Stimulated activated CD8-positive, alpha-beta memory T cell treated with anti-CD3 and anti-CD28 coated beads, Interleukin-12 subunit alpha, Interleukin-12 subunit beta, amount 100 ng/mL, for 24 hours (primary cell): ENCODE measurements around the gene ABLIM2.

Experiments
- DNase-seq: peaks from one replicate; pipeline ENCODE4 v3.0.0-alpha.2; 2020; ENCODE audit errors: extremely low read depth

The ABLIM2 gene

GRCh38 chr4:8004066-8004465 lies 154.5 kb downstream of the ABLIM2 start:
- DNase-seq: no peak

GRCh38 chr4:8002525-8003309 lies 155.9 kb downstream of the ABLIM2 start:
- no peak for DNase-seq

DNA sequence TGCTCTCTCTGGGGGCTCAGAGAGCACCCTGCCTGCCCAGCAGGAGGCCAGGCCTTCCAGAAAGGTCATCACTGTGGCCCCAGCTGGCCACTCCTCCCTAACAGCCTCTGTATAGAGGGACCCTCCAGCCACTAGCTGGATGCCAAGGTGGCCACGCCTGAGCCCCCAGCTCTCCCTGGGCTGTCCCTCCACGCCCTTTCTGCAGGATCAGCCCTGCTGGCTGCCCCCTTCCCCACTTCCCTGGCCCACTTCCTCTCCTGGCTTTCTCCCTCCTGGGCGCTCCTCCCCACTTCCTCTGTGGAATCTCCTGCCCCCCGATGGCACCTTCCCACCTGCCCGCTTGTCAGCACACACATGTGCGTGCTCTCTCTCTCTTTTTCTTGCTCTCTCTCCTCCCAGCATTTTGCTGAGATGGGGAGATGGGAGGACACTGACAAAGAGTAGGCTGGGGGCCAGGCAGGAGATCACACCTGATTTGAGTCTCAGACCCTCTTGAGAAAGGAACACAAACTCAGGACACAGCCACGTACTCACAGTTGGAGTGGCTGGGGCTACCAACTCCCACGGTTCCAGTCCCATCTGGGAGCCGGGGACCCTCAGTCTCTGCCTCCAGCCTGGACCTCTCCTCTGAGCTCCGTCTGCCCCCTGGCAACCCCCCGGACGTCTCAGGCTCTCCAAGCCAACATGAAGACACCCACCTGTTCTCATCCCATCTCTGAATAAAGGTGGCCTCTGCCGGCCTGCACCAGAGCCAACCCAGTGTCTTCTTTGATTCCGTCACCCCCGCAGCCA lies 156.9 kb downstream of the ABLIM2 start:
- DNase-seq: no peak

DNA sequence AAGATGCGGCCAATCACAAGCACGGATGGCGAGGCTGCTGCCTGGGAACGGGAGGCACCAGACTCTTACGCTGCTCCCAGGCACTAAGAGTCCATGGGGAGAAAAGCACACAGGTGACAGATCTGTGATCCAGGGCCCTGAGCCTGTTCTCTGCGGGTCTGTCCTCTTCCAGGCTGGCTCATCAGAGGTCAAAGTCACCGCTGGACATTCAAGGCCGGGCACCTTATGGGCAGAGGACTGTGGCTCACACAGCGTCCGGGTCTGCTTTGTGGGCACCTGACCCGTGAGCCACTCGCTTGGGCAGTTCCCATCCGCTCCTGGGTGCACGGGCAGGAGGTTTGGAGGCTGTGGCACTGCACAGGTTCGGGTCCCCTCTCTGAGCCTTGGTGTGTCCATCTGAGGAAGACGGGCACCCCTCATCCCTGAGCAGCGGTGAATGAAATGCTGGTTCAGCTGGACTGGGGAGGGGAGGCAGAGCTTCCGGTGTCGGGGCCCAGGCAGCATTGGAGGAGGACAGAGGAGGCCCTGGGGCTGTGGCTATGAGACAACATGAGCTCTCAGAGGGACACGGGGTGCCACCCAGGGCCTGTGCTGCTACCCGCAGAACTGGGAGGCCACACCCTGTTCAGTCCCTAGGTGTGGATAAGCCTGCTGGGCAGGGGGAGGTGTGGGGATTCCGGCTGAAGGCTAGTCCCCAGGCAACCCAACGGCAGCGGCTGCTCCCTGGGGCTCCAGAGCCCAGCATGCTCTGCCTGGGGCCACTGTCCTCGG lies 157.7 kb downstream of the ABLIM2 start:
- no peak for DNase-seq

GRCh38 chr4:8000247-8000646 lies 158.4 kb downstream of the ABLIM2 start:
- DNase-seq: no peak

- DNase-seq: no peak
These were observed 158.9 kb downstream of the ABLIM2 start for GRCh38 chr4:7999695-8000094.

GRCh38 chr4:7999279-7999678 lies 159.3 kb downstream of the ABLIM2 start:
- DNase-seq: no peak

GRCh38 chr4:7998447-7998846 lies 160.2 kb downstream of the ABLIM2 start:
- no peak for DNase-seq

- DNase-seq: no peak
These were observed 162.7 kb downstream of the ABLIM2 start for GRCh38 chr4:7995866-7996265.

DNA sequence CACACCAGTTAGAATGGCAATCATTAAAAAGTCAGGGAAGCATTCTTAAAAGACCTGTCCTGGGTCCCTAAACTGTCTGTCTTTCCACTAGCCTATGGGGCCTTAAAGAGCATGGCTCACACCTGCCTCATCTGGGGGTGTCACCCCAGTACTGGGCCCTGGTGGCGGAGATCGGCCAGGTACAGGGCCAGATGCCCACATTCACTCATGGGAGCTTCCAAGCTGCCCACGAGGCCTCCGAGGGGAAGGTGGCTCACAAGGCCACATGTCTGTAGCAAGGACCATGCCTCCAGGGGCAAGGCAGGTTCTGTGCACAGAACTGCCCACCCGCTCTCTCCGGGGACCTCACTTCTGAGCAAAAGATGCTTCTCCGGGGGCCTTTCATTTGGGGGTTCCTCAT lies 163.5 kb downstream of the ABLIM2 start:
- DNase-seq: no peak

DNA sequence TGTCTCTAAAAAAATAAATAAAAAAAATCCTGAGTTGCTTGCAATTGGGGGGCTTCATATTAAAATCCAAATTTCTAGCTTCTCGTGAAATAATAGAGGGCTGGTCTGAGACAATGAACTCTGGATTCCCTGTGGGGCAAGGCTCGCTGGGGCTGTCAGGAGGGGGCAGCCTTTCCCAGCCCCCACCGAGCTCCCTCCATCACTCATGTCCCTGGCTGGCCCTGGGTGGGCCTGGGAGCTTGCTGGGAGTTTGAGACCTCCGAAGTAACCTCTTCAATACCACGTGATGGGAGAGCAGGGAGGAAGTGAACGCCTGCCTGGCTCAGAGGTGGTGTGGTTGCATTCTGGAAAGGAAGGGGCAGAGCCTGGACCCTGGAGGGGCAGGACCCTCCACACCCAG lies 164.9 kb downstream of the ABLIM2 start:
- DNase-seq: no peak

DNA sequence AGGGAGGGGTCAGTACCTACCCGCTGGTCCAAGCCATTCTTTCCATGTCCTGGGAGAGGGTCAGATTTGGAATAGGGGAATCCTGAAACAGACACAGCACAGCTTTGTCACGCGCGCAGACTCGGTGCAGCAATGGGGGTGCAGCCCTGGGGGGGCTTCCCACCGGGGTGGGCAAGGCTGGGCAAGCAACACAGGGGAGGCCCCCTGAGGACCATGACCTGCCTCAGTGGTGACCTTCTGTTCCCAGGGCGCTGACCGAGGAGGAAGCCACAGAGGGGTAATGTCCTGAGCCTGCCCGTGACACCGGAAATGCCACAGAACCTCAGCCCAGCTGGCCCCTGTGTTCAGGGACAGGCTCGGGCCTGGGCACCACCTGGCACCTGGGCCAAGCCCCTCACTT lies 165.8 kb downstream of the ABLIM2 start:
- no peak for DNase-seq

GRCh38 chr4:7990807-7991459 lies 167.7 kb downstream of the ABLIM2 start:
- no peak for DNase-seq

DNA sequence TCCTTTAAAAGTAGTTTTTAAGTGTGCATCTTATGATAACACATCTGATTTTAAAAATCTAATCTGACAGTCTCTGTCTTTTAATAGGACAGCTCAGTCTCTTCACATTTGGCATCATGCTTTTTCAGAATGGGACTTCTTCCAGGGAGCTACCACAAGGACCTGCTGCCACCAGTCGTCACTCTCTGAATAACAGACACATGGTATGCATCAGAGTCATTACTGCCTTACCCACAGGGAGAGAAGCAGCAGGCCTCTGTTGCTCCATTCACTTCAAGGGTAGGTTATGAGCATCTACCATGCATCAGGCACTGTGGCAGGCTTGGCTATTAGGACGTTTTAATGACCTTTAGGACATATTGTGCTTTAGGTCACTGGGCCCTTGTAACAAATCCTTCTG lies 169.0 kb downstream of the ABLIM2 start:
- no peak for DNase-seq

DNA sequence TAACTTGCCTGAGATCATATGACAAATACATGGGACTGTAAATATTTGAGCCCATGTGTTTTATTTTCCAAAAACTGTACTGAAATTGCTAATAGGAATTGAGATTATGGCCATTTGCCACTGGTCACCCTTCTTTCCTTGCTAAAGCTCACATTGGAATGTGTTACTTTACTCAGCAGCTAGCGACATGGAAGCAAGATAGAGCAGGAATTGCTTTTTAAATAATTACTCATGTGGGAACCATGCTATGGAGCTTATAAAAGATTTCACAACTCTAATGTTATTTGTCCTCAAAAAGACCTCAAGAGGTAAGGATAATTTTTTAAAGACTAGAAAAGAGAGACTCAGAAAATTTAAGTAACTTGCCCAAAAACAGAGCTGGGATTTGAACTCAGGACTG lies 170.2 kb downstream of the ABLIM2 start:
- DNase-seq: no peak

- DNase-seq: peak; percentile 37
These were observed 171.2 kb downstream of the ABLIM2 start for GRCh38 chr4:7987148-7987989.

GRCh38 chr4:7985891-7986441 lies 172.6 kb downstream of the ABLIM2 start:
- DNase-seq: no peak

DNA sequence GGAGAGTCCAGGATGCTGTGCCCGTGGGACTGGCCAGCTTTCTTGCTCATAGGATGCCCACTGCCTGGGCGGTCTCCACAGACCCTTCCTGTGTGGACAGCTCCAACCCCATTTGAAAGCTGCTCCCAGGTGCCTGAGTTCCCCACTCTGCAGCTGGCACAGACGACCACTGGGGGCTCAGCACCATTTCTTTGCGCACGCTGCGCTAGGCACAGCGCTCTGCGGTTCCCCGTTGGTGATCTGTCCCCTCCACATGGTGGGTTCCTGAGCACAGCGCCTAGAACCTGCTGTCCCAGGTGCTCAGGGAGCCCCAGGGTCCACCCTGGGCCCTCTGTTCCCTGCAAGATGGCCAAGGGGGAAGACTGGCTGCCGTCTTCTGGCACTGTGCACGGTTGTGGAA lies 173.5 kb downstream of the ABLIM2 start:
- no peak for DNase-seq

- no peak for DNase-seq
These were observed 174.2 kb downstream of the ABLIM2 start for GRCh38 chr4:7984286-7984925.

DNA sequence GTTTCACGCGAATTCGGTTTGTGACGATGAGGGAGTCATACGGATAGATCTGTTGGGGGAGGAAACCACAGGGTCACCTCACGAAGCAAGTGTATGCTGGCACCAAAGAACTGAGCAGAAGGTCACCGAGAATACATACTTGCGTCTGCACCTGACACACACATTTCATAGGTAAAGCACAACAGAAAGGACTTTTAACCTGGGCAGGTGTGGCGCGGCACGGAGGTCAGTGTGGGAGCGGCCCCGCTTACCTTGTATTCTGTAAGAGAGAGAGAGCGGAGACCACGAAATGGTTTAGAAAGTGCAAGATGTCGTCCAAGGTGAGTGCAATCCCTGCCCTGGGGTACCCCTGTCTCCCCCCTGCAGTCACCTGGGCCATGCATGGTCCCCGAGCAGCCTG lies 175.3 kb downstream of the ABLIM2 start:
- no peak for DNase-seq
